Astrocyte of the spinal cord (primary cell): ENCODE results near the gene ZNF263.

ENCODE experiments used
- DNase-seq: peaks from one replicate; pipeline ENCODE4 v3.0.0; 2011; ENCODE audit warnings: low read depth, low spot score
- H3K4me3 ChIP-seq: 2 replicates; pipeline ENCODE4 v1.5.1; 2011; ENCODE audit warnings: low read depth, mild to moderate bottlenecking, low read length, moderate library complexity
- in situ Hi-C: cut with HindIII; loops from 2 replicates; pipeline ENCODE4 v1.10.0; 2017; ENCODE audit warnings: low sequenced_read_pairs
- TF ChIP-seq, protein P1 (sequence below): IDR thresholded peaks from 2 replicates; pipeline ENCODE4 v1.5.1; 2012; ENCODE audit warnings: low read depth, mild to moderate bottlenecking, low read length, inconsistent platforms

ZNF263 gene

GRCh38 chr16:3317315-3317999 is 34.2 kb downstream of the ZNF263 start:
- no peak overlapping the region for H3K4me3 ChIP-seq
- TF ChIP-seq, protein P1, sequence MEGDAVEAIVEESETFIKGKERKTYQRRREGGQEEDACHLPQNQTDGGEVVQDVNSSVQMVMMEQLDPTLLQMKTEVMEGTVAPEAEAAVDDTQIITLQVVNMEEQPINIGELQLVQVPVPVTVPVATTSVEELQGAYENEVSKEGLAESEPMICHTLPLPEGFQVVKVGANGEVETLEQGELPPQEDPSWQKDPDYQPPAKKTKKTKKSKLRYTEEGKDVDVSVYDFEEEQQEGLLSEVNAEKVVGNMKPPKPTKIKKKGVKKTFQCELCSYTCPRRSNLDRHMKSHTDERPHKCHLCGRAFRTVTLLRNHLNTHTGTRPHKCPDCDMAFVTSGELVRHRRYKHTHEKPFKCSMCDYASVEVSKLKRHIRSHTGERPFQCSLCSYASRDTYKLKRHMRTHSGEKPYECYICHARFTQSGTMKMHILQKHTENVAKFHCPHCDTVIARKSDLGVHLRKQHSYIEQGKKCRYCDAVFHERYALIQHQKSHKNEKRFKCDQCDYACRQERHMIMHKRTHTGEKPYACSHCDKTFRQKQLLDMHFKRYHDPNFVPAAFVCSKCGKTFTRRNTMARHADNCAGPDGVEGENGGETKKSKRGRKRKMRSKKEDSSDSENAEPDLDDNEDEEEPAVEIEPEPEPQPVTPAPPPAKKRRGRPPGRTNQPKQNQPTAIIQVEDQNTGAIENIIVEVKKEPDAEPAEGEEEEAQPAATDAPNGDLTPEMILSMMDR, result no peak
- DNase-seq, result peak; percentile 50
- in situ Hi-C loops, result no loop called here

- in situ Hi-C loops, result no loop called here
- no peak overlapping the region for H3K4me3 ChIP-seq
- TF ChIP-seq, protein P1, result no peak
- DNase-seq, result no peak
Measured at GRCh38 chr16:3321816-3322215, 38.5 kb downstream of the ZNF263 start.

GRCh38 chr16:3327514-3327913 is 44.2 kb downstream of the ZNF263 start:
- no peak overlapping the region for H3K4me3 ChIP-seq
- in situ Hi-C loops, result no loop called here
- TF ChIP-seq, protein P1, result no peak
- DNase-seq, result no peak

DNA sequence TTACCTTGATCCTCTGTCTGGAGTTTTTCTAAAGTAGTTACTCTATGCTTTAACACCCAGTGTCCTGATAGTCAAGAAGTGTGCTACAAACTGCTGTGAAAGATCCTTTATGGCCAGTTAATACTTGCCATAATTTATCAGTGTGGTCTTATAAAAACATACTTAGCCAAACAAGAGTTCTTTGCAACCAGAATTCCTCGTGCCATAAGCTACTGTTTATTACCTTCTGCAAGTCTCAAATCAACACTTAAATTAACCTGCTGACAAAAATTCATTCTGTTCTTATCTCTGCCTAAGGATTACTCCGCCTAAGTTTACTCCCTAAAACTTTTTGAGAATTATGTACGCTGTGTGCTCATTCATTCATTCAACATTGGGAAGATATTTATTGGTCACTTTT is 44.8 kb downstream of the ZNF263 start:
- H3K4me3 ChIP-seq, result no peak overlapping the region
- in situ Hi-C loops, result no loop called here
- TF ChIP-seq, protein P1, result no peak
- no peak for DNase-seq

- TF ChIP-seq, protein P1, result no peak
- DNase-seq, result no peak
- in situ Hi-C loops, result no loop called here
- H3K4me3 ChIP-seq, result no peak overlapping the region
Measured at GRCh38 chr16:3328643-3329042, 45.4 kb downstream of the ZNF263 start.
